ENCODE data around the gene IQSEC1. TPM values are rescaled to one million over a fixed set of nuclear protein-coding genes. Genes with fewer than 3 reads are reported as not detected.

IQSEC1 gene
- total RNA-seq, 1 donor from 2014 or later: 29.5 TPM

DNA sequence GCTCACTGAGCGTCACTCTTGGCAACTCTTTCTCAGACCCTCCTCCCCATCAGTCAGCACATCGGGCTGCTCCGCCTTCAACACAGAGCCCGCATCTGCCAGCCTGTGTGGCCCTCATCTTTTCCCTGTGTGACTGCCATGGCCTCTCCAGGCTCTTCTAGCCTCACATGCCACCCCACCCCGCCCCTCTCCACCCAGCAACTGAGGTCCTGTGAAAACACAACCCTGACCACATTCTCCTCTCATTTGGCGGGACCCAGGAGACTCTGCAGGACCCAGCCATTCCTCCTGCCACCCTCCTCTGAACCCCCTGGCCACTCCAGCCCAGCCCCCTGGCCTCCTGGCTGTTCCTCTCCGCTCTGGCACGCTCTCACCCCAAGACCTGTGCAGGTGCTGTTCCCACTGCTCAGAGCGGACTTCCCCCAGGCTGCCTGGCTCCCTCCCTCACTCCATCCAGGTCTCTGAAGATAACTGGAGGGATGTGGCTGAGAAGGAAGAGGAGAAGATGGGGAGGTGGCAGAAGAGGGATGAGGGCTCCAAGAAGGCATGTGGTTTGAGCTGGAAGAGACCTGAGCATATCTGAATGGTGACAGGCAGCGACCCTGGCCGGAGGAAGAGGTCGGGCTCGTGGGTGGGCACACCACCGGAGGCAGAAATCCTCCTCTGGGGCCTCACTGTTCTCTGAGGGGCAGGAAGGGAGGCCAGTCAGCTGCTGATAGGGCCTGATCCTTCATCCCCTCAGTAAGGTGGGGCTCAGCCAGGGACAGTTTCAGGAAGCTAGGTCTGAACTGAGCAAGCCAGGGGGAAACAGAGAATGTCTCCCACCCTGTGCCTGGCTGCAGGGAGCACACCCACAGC is 120.7 kb downstream of the IQSEC1 start:
- DNase-seq (ENCODE audit: low read depth): no peak
- TF ChIP-seq EZH2 (IDR thresholded peaks at IDR 0.05; ENCODE audit: insufficient read depth, low read length): no peak
- TF ChIP-seq, protein P1, sequence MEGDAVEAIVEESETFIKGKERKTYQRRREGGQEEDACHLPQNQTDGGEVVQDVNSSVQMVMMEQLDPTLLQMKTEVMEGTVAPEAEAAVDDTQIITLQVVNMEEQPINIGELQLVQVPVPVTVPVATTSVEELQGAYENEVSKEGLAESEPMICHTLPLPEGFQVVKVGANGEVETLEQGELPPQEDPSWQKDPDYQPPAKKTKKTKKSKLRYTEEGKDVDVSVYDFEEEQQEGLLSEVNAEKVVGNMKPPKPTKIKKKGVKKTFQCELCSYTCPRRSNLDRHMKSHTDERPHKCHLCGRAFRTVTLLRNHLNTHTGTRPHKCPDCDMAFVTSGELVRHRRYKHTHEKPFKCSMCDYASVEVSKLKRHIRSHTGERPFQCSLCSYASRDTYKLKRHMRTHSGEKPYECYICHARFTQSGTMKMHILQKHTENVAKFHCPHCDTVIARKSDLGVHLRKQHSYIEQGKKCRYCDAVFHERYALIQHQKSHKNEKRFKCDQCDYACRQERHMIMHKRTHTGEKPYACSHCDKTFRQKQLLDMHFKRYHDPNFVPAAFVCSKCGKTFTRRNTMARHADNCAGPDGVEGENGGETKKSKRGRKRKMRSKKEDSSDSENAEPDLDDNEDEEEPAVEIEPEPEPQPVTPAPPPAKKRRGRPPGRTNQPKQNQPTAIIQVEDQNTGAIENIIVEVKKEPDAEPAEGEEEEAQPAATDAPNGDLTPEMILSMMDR (IDR thresholded peaks at IDR 0.05; ENCODE audit: insufficient read depth, low read depth, low read length): no peak
- H3K9ac ChIP-seq (ENCODE audit: low read length): no peak overlapping the region
- peaks cover 3% of the 10 kb centered on the region for H3K27me3 Mint-ChIP-seq (ENCODE audit: low read depth, unreplicated experiment)
- H3K4me2 ChIP-seq (ENCODE audit: low read length): no peak overlapping the region
- peaks cover 73% of the 10 kb centered on the region for H3K79me2 ChIP-seq (ENCODE audit: insufficient read depth, low read length)
- peaks cover 38% of the 10 kb centered on the region for H3K4me1 Mint-ChIP-seq (ENCODE audit: low read depth, unreplicated experiment)
- H3K4me3 Mint-ChIP-seq (ENCODE audit: unreplicated experiment): no peak overlapping the region
- FAIRE-seq: no peak
- peaks cover 13% of the 10 kb centered on the region for H3K36me3 Mint-ChIP-seq (ENCODE audit: low read depth, unreplicated experiment)
- H3K27ac Mint-ChIP-seq (ENCODE audit: unreplicated experiment): no peak overlapping the region
- peaks cover 86% of the 10 kb centered on the region for H4K20me1 ChIP-seq (ENCODE audit: insufficient read depth, low read length)
- peaks cover 27% of the 10 kb centered on the region for H3K4me1 ChIP-seq (ENCODE audit: insufficient read depth, low read length)
- no peaks in the 10 kb centered on the region for H3K36me3 ChIP-seq (ENCODE audit: insufficient read depth, low read length)
- no peak overlapping the region for H3K4me3 ChIP-seq (ENCODE audit: insufficient read depth, low read depth, low read length)
- H3K27me3 ChIP-seq (ENCODE audit: insufficient read depth, low read length): no peaks in the 10 kb centered on the region
- H3K9me3 ChIP-seq (ENCODE audit: insufficient read depth, low read depth, low read length): no peaks in the 10 kb centered on the region
- no peak overlapping the region for H2AFZ ChIP-seq (ENCODE audit: low read depth, low read length)
- H3K27ac ChIP-seq (ENCODE audit: low read depth, low read length): no peak overlapping the region
- no peaks in the 10 kb centered on the region for H3K9me3 Mint-ChIP-seq (ENCODE audit: unreplicated experiment)

DNA sequence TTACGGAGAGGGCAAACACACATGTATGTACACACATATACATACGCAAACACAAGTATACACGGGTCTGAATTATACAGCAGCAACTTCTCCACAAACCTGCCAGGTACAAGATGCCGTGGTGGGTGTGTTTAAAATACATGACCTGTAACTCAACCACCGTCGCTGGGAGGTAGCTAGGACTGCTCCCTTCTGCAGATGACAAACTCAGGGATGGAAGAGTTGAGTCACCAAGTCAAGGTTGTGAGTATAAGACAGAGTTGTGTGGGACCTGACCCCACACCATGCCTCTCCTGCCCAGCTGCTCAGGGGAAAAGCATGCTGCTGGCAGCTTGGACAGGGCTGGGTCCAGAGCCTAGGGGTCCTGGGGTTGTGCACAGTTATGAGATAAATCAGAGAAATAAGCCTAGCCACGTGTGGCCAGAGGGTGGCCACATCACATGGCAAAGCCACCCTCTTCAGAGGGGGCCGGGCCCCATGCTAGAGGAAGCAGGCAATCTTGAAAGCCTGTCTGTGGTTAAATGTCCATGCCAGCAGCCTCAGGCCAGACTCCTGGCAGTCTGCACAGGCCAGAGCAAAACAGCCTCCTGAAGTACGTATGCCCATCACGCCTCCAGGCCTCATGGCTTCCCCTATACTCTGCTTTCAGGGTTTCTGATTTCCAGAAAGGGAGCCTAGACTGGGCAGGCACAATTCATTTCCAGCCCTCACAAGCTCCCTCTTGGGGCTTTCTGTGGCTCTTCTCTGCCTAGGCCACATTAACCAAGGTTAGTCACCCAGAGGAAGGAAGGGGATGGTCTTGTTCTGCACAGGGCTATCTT is 124.1 kb downstream of the IQSEC1 start:
- Mint-ChIP-seq H3K27me3 (ENCODE audit: low read depth, unreplicated experiment) (peaks cover 3% of the 10 kb centered on the region), H3K36me3 (ENCODE audit: low read depth, unreplicated experiment) (peaks cover 10% of the 10 kb centered on the region), H3K4me3 (ENCODE audit: unreplicated experiment) (no peak overlapping the region), H3K27ac (ENCODE audit: unreplicated experiment) (peak overlapping the region; percentile 69), H3K4me1 (ENCODE audit: low read depth, unreplicated experiment) (peaks cover 56% of the 10 kb centered on the region), H3K9me3 (ENCODE audit: unreplicated experiment) (no peaks in the 10 kb centered on the region)
- Histone ChIP-seq H3K27ac (ENCODE audit: low read depth, low read length) (peak overlapping the region; percentile 57), H3K9me3 (ENCODE audit: insufficient read depth, low read depth, low read length) (no peaks in the 10 kb centered on the region), H3K4me2 (ENCODE audit: low read length) (peak overlapping the region; percentile 67), H3K27me3 (ENCODE audit: insufficient read depth, low read length) (no peaks in the 10 kb centered on the region), H3K4me1 (ENCODE audit: insufficient read depth, low read length) (peaks cover 39% of the 10 kb centered on the region), H3K9ac (ENCODE audit: low read length) (peak overlapping the region; percentile 29), H3K79me2 (ENCODE audit: insufficient read depth, low read length) (peaks cover 58% of the 10 kb centered on the region), H3K36me3 (ENCODE audit: insufficient read depth, low read length) (no peaks in the 10 kb centered on the region), H3K4me3 (ENCODE audit: insufficient read depth, low read depth, low read length) (no peak overlapping the region), H4K20me1 (ENCODE audit: insufficient read depth, low read length) (peaks cover 84% of the 10 kb centered on the region), H2AFZ (ENCODE audit: low read depth, low read length) (no peak overlapping the region)
- TF ChIP-seq, protein P1 (IDR thresholded peaks at IDR 0.05; ENCODE audit: insufficient read depth, low read depth, low read length): no peak
- TF ChIP-seq EZH2 (IDR thresholded peaks at IDR 0.05; ENCODE audit: insufficient read depth, low read length): no peak
- peak; percentile 70 for DNase-seq (ENCODE audit: low read depth)
- no peak for FAIRE-seq
